ENCODE data around the gene TSPAN18.

The TSPAN18 gene

GRCh38 chr11:44915621-44916020, 188.9 kb downstream of the TSPAN18 start:
- DNase-seq (ENCODE audit: low read depth in 2 of 2), result no peak

GRCh38 chr11:44916331-44916730, 189.6 kb downstream of the TSPAN18 start:
- DNase-seq (ENCODE audit: low read depth in 2 of 2), result no peak

GRCh38 chr11:44916801-44917385, 190.1 kb downstream of the TSPAN18 start:
- DNase-seq (ENCODE audit: low read depth in 2 of 2), result no peak

GRCh38 chr11:44917741-44918140, 191.0 kb downstream of the TSPAN18 start:
- DNase-seq (ENCODE audit: low read depth in 2 of 2), result no peak

- DNase-seq (ENCODE audit: low read depth in 2 of 2), result no peak
These were observed 193.7 kb downstream of the TSPAN18 start for GRCh38 chr11:44920451-44920850.

GRCh38 chr11:44923115-44923514, 196.4 kb downstream of the TSPAN18 start:
- DNase-seq (ENCODE audit: low read depth in 2 of 2), result no peak

- DNase-seq (ENCODE audit: low read depth in 2 of 2), result no peak
These were observed 197.0 kb downstream of the TSPAN18 start for GRCh38 chr11:44923806-44924205.

- no peak for DNase-seq (ENCODE audit: low read depth in 2 of 2)
These were observed 199.3 kb downstream of the TSPAN18 start for GRCh38 chr11:44926036-44926435.

- no peak for DNase-seq (ENCODE audit: low read depth in 2 of 2)
These were observed 200.5 kb downstream of the TSPAN18 start for GRCh38 chr11:44927174-44927661.

- no peak for DNase-seq (ENCODE audit: low read depth in 2 of 2)
These were observed 201.4 kb downstream of the TSPAN18 start for GRCh38 chr11:44928144-44928543.

GRCh38 chr11:44928816-44929215, 202.1 kb downstream of the TSPAN18 start:
- no peak for DNase-seq (ENCODE audit: low read depth in 2 of 2)

GRCh38 chr11:44930588-44931302, 204.0 kb downstream of the TSPAN18 start:
- no peak for DNase-seq (ENCODE audit: low read depth in 2 of 2)

- no peak for DNase-seq (ENCODE audit: low read depth in 2 of 2)
These were observed 204.7 kb downstream of the TSPAN18 start for GRCh38 chr11:44931466-44931865.

- no peak for DNase-seq (ENCODE audit: low read depth in 2 of 2)
These were observed 207.3 kb downstream of the TSPAN18 start for GRCh38 chr11:44934110-44934509.

- DNase-seq (ENCODE audit: low read depth in 2 of 2), result no peak
These were observed 208.0 kb downstream of the TSPAN18 start for GRCh38 chr11:44934735-44935250.

- peak; percentile 67 to 71 for DNase-seq (ENCODE audit: low read depth in 2 of 2)
These were observed 209.8 kb downstream of the TSPAN18 start for GRCh38 chr11:44936525-44936924.

- no peak for DNase-seq (ENCODE audit: low read depth in 2 of 2)
These were observed 210.3 kb downstream of the TSPAN18 start for GRCh38 chr11:44936951-44937543.

- no peak for DNase-seq (ENCODE audit: low read depth in 2 of 2)
These were observed 211.4 kb downstream of the TSPAN18 start for GRCh38 chr11:44938066-44938691.

- no peak for DNase-seq (ENCODE audit: low read depth in 2 of 2)
These were observed 213.1 kb downstream of the TSPAN18 start for GRCh38 chr11:44939673-44940395.

GRCh38 chr11:44940404-44940803, 213.6 kb downstream of the TSPAN18 start:
- DNase-seq (ENCODE audit: low read depth in 2 of 2), result no peak

GRCh38 chr11:44940835-44941234, 214.1 kb downstream of the TSPAN18 start:
- DNase-seq (ENCODE audit: low read depth in 2 of 2), result no peak
